Endodermal cell (in vitro differentiated cells): Measurements from ENCODE around the gene TTF2. TPM values are rescaled to one million over a fixed set of nuclear protein-coding genes. Genes with fewer than 3 reads are reported as not detected.

Experiments used
- DNase-seq: peaks from one replicate; pipeline ENCODE4 v3.0.0-alpha.2; 2017
- H3K27ac ChIP-seq: 2 replicates; pipeline ENCODE4 v1.5.1; 2013; ENCODE audit warnings: mild to moderate bottlenecking, low read depth, low read length, moderate library complexity
- H3K27me3 ChIP-seq: 2 replicates; pipeline ENCODE4 v1.6.1; 2013; ENCODE audit warnings: mild to moderate bottlenecking, low read length, moderate library complexity; ENCODE audit not compliant: insufficient read depth, control insufficient read depth, poor library complexity, severe bottlenecking
- H3K36me3 ChIP-seq: 2 replicates; pipeline ENCODE4 v1.7.0; 2013; ENCODE audit warnings: mild to moderate bottlenecking, low read length, moderate library complexity; ENCODE audit not compliant: control insufficient read depth, insufficient read depth
- H3K4me1 ChIP-seq: one replicate; pipeline ENCODE4 v1.7.0; 2013; ENCODE audit warnings: low read length; ENCODE audit not compliant: control insufficient read depth, insufficient read depth
- H3K4me3 ChIP-seq: 2 replicates; pipeline ENCODE4 v1.5.1; 2013; ENCODE audit warnings: mild to moderate bottlenecking, low read length, moderate library complexity
- H3K9ac ChIP-seq: 2 replicates; pipeline ENCODE4 v1.6.1; 2013; ENCODE audit warnings: mild to moderate bottlenecking, low read length, moderate library complexity; ENCODE audit not compliant: poor library complexity, severe bottlenecking; ENCODE audit errors: extremely low read depth
- H3K9me3 ChIP-seq: 2 replicates; pipeline ENCODE4 v1.6.1; 2013; ENCODE audit warnings: mild to moderate bottlenecking, low read length, moderate library complexity; ENCODE audit not compliant: control insufficient read depth
- H3K27ac Mint-ChIP-seq: 2 replicates; pipeline ENCODE4 v1.8.0; 2020; ENCODE audit warnings: mixed read lengths
- H3K27me3 Mint-ChIP-seq: 2 replicates; pipeline ENCODE4 v1.8.0; 2021; ENCODE audit warnings: mild to moderate bottlenecking, mixed read lengths; ENCODE audit not compliant: insufficient read depth
- H3K36me3 Mint-ChIP-seq: 2 replicates; pipeline ENCODE4 v1.8.0; 2020; ENCODE audit warnings: low read depth, mixed read lengths
- H3K4me1 Mint-ChIP-seq: 2 replicates; pipeline ENCODE4 v1.8.0; 2020; ENCODE audit warnings: mixed read lengths
- H3K4me3 Mint-ChIP-seq: 2 replicates; pipeline ENCODE4 v1.8.0; 2020; ENCODE audit warnings: mild to moderate bottlenecking, moderate library complexity, mixed read lengths
- H3K9me3 Mint-ChIP-seq: 2 replicates; pipeline ENCODE4 v1.8.0; 2020; ENCODE audit warnings: mild to moderate bottlenecking, mixed read lengths
- WGBS, 2 experiments: methylation state at CpG; one replicate each; pipeline versions ENCODE4 v1.1.5 to v1.1.7; 2013; ENCODE audit warnings: missing lambda C conversion rate in 2 of 2, mixed read lengths in 1 of 2; ENCODE audit not compliant: insufficient coverage in 1 of 2, insufficient read length in 1 of 2; 5-methylcytosine and 5-hydroxymethylcytosine counted together
- total RNA-seq, 2 donors: library from RNA; stranded (reverse); fragmentation: NEBNext Ultra II Directional in 1 of 2; extraction: Animal tissue kit (Norgen Biotek cat#: 25700) in 1 of 2; gene quantifications; 2 replicates in 1 of 2; 3 replicates in 1 of 2; pipeline ENCODE4 v1.2.1, GENCODE V29; 2021
- TF ChIP-seq, protein P1 (sequence below): fragments of 200-600 bp; sonication (generic); conservative IDR thresholded peaks from 2 replicates; pipeline ENCODE4 v1.5.0; 2021; ENCODE audit warnings: antibody characterized with exemption, mild to moderate bottlenecking

TTF2 gene
- total RNA-seq, 2 donors from 2014 or later: 70.9 to 71.9 TPM

GRCh38 chr1:117123274-117123673, 63.1 kb downstream of the TTF2 start:
- TF ChIP-seq, protein P1, sequence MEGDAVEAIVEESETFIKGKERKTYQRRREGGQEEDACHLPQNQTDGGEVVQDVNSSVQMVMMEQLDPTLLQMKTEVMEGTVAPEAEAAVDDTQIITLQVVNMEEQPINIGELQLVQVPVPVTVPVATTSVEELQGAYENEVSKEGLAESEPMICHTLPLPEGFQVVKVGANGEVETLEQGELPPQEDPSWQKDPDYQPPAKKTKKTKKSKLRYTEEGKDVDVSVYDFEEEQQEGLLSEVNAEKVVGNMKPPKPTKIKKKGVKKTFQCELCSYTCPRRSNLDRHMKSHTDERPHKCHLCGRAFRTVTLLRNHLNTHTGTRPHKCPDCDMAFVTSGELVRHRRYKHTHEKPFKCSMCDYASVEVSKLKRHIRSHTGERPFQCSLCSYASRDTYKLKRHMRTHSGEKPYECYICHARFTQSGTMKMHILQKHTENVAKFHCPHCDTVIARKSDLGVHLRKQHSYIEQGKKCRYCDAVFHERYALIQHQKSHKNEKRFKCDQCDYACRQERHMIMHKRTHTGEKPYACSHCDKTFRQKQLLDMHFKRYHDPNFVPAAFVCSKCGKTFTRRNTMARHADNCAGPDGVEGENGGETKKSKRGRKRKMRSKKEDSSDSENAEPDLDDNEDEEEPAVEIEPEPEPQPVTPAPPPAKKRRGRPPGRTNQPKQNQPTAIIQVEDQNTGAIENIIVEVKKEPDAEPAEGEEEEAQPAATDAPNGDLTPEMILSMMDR: no peak
- WGBS, 2 experiments: 80 to 100% methylated on average over 1 to 2 of the region's 2 CpGs
- H3K27me3 ChIP-seq: peaks cover 10% of the 10 kb centered on the region
- peaks cover 11% of the 10 kb centered on the region for H3K4me1 ChIP-seq
- Mint-ChIP-seq H3K27ac (no peak overlapping the region), H3K27me3 (no peaks in the 10 kb centered on the region), H3K36me3 (peaks cover under 1% of the 10 kb centered on the region), H3K4me3 (no peak overlapping the region), H3K9me3 (no peaks in the 10 kb centered on the region), H3K4me1 (peaks cover 19% of the 10 kb centered on the region)
- H3K36me3 ChIP-seq: no peaks in the 10 kb centered on the region
- no peak overlapping the region for H3K27ac ChIP-seq
- H3K9ac ChIP-seq: no peak overlapping the region
- no peaks in the 10 kb centered on the region for H3K9me3 ChIP-seq
- no peak overlapping the region for H3K4me3 ChIP-seq
- no peak for DNase-seq

- Mint-ChIP-seq H3K9me3 (no peaks in the 10 kb centered on the region), H3K4me1 (peaks cover 20% of the 10 kb centered on the region), H3K27ac (no peak overlapping the region), H3K36me3 (no peaks in the 10 kb centered on the region), H3K4me3 (no peak overlapping the region), H3K27me3 (no peaks in the 10 kb centered on the region)
- Histone ChIP-seq H3K27ac (no peak overlapping the region), H3K4me1 (peaks cover 11% of the 10 kb centered on the region), H3K9ac (no peak overlapping the region), H3K9me3 (no peaks in the 10 kb centered on the region), H3K4me3 (no peak overlapping the region), H3K27me3 (peaks cover 10% of the 10 kb centered on the region), H3K36me3 (no peaks in the 10 kb centered on the region)
- WGBS, 2 experiments: 86 to 88% methylated on average over 1 of the region's 1 CpG
- no peak for DNase-seq
- TF ChIP-seq, protein P1: no peak
These were observed 64.5 kb downstream of the TTF2 start for GRCh38 chr1:117124661-117125060.

- Histone ChIP-seq H3K4me1 (no peaks in the 10 kb centered on the region), H3K27ac (no peak overlapping the region), H3K9ac (no peak overlapping the region), H3K36me3 (no peaks in the 10 kb centered on the region), H3K27me3 (peaks cover 10% of the 10 kb centered on the region), H3K9me3 (no peaks in the 10 kb centered on the region), H3K4me3 (no peak overlapping the region)
- H3K4me3 Mint-ChIP-seq: no peak overlapping the region
- no peaks in the 10 kb centered on the region for H3K27me3 Mint-ChIP-seq
- H3K36me3 Mint-ChIP-seq: no peaks in the 10 kb centered on the region
- no peak for DNase-seq
- TF ChIP-seq, protein P1: no peak
- H3K27ac Mint-ChIP-seq: peak overlapping the region; percentile 12
- peaks cover 7% of the 10 kb centered on the region for H3K4me1 Mint-ChIP-seq
- H3K9me3 Mint-ChIP-seq: no peaks in the 10 kb centered on the region
These were observed 67.7 kb downstream of the TTF2 start for GRCh38 chr1:117127795-117128194.
